ENCODE results near the gene TMEM38B. TPM values are rescaled to one million over a fixed set of nuclear protein-coding genes. Genes with fewer than 3 reads are reported as not detected.

TMEM38B gene, protein sequence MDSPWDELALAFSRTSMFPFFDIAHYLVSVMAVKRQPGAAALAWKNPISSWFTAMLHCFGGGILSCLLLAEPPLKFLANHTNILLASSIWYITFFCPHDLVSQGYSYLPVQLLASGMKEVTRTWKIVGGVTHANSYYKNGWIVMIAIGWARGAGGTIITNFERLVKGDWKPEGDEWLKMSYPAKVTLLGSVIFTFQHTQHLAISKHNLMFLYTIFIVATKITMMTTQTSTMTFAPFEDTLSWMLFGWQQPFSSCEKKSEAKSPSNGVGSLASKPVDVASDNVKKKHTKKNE
- 38.9 TPM for polyA plus RNA-seq (2012; ENCODE audit: insufficient read depth, insufficient read length)

DNA sequence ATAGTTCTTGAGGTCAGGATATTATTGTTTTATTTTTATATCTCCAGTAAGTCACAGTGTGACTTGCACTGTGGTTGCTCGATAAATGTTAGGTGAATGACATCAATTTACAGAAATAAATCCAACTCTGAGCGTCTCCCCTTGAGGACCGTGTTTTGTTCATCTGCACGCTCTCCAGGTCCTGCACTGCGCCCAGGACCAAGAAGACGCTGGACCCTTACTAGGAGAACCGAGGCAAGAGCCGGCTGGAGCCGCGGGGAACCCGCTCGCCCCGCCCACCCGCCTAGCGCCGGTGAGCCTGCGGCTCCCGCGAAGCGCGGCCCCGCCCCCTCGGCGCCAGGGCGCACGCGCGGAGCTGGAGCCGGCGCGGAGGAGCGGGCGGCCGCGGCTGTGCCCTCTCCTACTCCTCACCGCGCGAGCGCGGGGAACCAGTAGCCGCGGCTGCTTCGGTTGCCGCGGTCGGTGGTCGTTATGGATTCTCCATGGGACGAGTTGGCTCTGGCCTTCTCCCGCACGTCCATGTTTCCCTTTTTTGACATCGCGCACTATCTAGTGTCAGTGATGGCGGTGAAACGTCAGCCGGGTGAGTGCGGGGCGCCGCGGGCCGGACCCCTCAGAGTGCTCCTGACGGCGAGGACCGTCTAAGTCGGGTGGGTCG, at the start of gene TMEM38B:
TMEM38B (plus strand) TSS at position 352 of the 658 bp plus-strand sequence; CDS start at position 472, 120 bp downstream.
- DNase-seq (ENCODE audit: low read depth, low spot score), result peak; percentile 42

GRCh38 chr9:105646879-105647594, 47.3 kb upstream of the TMEM38B start:
- no peak for DNase-seq (ENCODE audit: low read depth, low spot score)
- H3K4me3 ChIP-seq (ENCODE audit: low read length), result no peak overlapping the region

More for the DNA sequence above, at the start of gene TMEM38B:
- H3K4me3 ChIP-seq (ENCODE audit: low read length), result peak within 1 kb of the TSS; percentile 79

- no peak overlapping the region for H3K4me3 ChIP-seq (ENCODE audit: low read length)
- no peak for DNase-seq (ENCODE audit: low read depth, low spot score)
Observed at GRCh38 chr9:105647595-105648349, 46.6 kb upstream of the TMEM38B start.

- H3K4me3 ChIP-seq (ENCODE audit: low read length), result no peak overlapping the region
- no peak for DNase-seq (ENCODE audit: low read depth, low spot score)
Observed at GRCh38 chr9:105651806-105652205, 42.5 kb upstream of the TMEM38B start.

GRCh38 chr9:105656131-105656921, 38.0 kb upstream of the TMEM38B start:
- no peak overlapping the region for H3K4me3 ChIP-seq (ENCODE audit: low read length)
- no peak for DNase-seq (ENCODE audit: low read depth, low spot score)

- DNase-seq (ENCODE audit: low read depth, low spot score), result no peak
- H3K4me3 ChIP-seq (ENCODE audit: low read length), result no peak overlapping the region
Observed at GRCh38 chr9:105658351-105658750, 36.0 kb upstream of the TMEM38B start.

DNA sequence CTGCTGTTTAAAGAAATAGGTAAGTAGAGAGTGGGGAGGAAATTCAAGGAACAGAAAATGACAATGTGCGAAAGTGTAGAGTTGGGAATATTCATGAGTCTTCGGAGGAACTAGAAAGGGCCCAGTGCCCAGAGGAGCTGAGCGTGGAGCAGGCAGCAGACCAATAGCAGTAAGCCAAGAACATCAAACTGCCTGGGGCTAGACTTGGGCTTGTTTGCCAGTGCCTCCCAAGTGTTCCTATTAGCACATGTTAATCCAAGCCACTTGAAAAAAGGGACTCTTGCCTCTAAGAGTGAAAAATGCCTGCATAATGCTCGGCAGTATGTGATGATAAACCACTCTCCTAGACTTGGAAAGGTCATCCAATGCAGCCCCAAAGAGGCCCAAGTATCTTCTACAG, 33.3 kb upstream of the TMEM38B start:
- DNase-seq (ENCODE audit: low read depth, low spot score), result no peak
- H3K4me3 ChIP-seq (ENCODE audit: low read length), result no peak overlapping the region

GRCh38 chr9:105662184-105663104, 31.9 kb upstream of the TMEM38B start, which contains the start of gene TAL2:
TAL2 (plus strand) TSS chr9:105662457; CDS start chr9:105662497, 40 bp downstream.
- no peak within 1 kb of the TSS for H3K4me3 ChIP-seq (ENCODE audit: low read length)
- no peak for DNase-seq (ENCODE audit: low read depth, low spot score)

GRCh38 chr9:105663914-105664313, 30.4 kb upstream of the TMEM38B start:
- H3K4me3 ChIP-seq (ENCODE audit: low read length), result no peak overlapping the region
- no peak for DNase-seq (ENCODE audit: low read depth, low spot score)

DNA sequence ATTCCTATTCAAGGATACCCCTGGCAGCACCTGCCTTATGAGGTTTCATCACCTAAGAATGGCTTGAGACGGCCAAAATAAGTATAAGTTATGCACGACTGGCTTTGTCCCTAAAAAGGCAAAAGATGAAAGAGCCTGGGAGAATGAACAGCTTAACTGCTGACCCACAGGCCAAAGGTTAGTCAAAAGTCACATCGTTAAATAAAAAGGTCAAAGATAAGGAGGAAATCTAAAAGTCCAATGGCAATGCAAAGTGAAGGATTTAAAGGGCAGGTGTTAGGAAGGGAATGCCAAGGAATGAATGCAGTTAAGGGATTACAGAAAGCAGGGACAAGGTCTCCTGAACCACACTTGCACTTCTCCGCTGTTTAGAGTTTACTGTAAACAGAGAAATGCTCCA, 26.5 kb upstream of the TMEM38B start:
- no peak for DNase-seq (ENCODE audit: low read depth, low spot score)
- no peak overlapping the region for H3K4me3 ChIP-seq (ENCODE audit: low read length)

DNA sequence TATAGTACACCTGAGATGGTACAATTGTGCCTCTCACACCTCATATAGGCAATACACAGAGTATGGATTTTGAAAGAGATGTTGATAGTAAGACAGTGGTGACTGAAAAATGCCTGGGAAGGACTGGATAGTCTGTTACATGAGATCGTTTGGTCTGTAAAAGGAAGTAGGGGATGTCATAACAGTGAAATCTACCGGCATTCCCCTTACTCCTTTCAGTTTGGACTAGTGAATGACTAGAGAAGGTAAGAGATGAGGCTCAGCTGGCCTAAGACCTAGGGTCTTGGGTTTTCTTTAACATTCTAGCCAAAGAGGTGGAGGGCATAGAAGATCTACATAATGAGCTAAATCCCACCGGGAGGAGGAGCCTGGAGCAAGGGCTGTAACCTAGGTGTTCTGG, 24.0 kb upstream of the TMEM38B start:
- DNase-seq (ENCODE audit: low read depth, low spot score), result no peak

DNA sequence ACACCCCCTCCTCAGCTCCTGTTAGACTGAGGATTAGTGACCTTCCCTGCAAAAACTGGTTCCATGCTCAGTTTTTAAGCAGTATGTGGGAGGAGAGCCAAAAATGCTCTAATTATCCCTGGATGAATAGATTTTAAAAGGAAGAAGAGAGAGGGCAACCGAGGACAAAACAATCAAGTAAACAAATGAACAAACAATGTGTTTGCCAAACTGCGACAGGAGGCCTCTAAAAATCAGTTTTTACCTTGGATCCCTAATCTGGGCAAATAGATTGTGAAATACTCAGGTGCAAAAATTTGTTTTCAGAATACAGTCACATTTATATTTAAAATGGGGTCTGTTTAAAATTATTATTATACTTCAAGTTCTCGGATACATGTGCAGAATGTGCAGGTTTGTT, 23.6 kb upstream of the TMEM38B start:
- DNase-seq (ENCODE audit: low read depth, low spot score), result no peak
- H3K4me3 ChIP-seq (ENCODE audit: low read length), result no peak overlapping the region

More for the DNA sequence above, 24.0 kb upstream of the TMEM38B start:
- H3K4me3 ChIP-seq (ENCODE audit: low read length), result no peak overlapping the region

DNA sequence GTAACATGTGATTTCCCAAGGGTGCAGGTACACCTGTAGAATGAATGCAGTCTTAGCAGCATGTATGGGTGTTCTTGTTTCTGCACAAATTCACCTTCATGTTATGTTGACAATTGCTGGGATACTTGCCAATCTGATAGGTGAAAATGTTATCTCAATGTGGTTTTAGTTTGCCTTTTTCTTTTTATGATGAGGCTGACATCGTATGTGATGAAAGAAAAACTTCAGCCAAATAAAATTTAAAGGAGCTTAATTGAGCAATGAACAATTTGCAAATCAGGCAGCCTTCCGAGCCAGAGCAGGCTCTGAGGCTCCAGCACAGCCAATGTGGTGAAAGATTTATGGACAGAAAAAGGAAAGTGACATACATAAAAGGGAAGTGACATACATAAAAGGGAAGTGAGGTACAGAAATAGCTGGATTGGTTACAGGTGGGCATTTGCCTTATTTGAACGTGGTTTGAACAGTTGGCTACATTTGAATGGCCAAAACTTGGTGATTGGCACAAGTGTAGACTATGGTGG, 21.6 kb upstream of the TMEM38B start:
- H3K4me3 ChIP-seq (ENCODE audit: low read length), result no peak overlapping the region
- DNase-seq (ENCODE audit: low read depth, low spot score), result no peak

DNA sequence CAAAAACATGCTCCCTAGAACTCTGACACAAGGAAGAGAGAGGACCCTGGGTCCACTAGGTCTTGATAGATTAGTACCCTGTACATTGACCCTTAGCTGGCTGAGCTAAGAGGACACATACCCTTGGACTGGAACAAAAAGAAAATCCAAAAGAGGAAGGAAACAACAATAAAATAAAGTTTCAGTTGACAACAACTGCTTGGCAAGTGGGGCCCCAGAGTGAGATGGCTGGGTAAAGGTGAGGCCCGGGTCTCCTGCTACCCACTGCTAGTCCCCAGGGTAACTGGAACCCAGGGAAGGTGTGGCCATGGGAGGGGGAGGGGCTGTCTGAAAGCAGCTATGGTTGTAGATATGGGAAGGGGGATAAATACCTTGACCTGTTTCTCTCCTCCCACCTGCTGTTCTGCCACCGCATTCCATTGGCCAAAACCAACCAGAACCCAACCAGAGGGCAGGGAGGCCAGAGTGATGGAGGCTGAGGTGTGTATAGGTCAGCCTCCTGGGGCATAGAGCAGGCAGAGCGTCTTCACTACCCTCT, 20.4 kb upstream of the TMEM38B start:
- H3K4me3 ChIP-seq (ENCODE audit: low read length), result no peak overlapping the region

DNA sequence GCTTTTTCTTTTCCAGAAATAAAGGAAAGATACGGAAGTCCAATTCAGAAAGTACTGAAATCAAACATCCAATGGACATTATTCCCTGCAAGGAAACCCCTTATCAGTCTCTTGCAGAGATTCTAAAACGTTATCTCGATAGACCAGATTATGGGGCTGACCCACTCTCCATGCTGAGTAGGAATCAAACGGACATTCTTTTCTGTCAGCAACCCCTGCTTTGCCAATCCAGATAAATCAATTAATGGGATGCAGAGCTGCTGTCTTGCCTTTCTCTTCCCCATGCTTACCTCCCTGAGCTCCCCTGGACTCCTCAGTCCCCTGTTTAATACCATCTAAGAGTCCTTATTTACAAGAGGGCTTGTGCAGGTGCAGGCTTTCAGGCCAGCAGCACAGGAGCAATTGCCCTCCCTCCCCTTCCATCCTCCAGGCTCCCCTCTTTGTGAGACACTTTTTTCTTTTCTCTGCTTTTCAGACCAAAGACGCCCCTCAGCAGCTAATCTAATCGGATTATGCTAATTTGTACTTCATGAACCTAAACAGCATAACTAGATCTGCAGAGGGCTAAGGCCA, 17.9 kb upstream of the TMEM38B start:
- DNase-seq (ENCODE audit: low read depth, low spot score), result no peak
- no peak overlapping the region for H3K4me3 ChIP-seq (ENCODE audit: low read length)

More for the DNA sequence above, 20.4 kb upstream of the TMEM38B start:
- DNase-seq (ENCODE audit: low read depth, low spot score), result no peak

- H3K4me3 ChIP-seq (ENCODE audit: low read length), result no peak overlapping the region
- no peak for DNase-seq (ENCODE audit: low read depth, low spot score)
Observed at GRCh38 chr9:105678163-105678562, 16.2 kb upstream of the TMEM38B start.

DNA sequence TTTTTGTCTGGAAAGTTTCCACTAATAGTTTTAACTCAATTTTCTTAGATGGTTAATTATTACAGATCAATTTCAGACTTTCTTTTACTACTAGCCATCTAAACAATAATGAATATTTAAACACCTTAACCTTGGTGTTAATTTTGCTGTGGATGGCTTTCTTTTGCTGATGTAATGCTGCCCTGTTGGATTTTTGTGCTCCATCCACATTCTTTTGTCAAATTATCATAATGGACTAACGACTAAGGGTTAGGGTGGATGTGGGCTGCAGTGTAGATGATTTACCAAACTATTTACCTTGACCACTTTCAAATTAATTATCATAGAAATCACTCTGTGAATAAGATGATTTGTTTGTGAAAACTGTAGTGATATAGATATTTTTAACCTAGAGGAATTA, 15.6 kb upstream of the TMEM38B start:
- H3K4me3 ChIP-seq (ENCODE audit: low read length), result no peak overlapping the region

More for the DNA sequence above, 15.6 kb upstream of the TMEM38B start:
- DNase-seq (ENCODE audit: low read depth, low spot score), result no peak

Measured in Jurkat, Clone E6-1 (cell line).